Upper lobe of right lung (tissue), 1 donor: Measurements from ENCODE around the gene MTURN. TPM values are rescaled to one million over a fixed set of nuclear protein-coding genes. Genes with fewer than 3 reads are reported as not detected.
A peak's percentile ranks its signal among the peaks of the same experiment; 100 is the strongest.

Experiments
- ATAC-seq: fragments of 200-7000 bp; cut with Tn5 transposase; one replicate; pipeline ENCODE4 v1.9.1; 2020; ENCODE audit warnings: mild to moderate bottlenecking, moderate library complexity
- DNase-seq: peaks from one replicate; pipeline ENCODE4 v3.0.0-alpha.2; 2020
- H3K27ac ChIP-seq: fragments of 200-600 bp; one replicate; pipeline ENCODE4 v1.8.0; 2022
- H3K27me3 ChIP-seq: fragments of 200-600 bp; one replicate; pipeline ENCODE4 v1.8.0; 2022; ENCODE audit warnings: mild to moderate bottlenecking
- H3K36me3 ChIP-seq: fragments of 200-600 bp; one replicate; pipeline ENCODE4 v1.8.0; 2022
- H3K4me1 ChIP-seq: fragments of 200-600 bp; one replicate; pipeline ENCODE4 v1.8.0; 2022
- H3K4me3 ChIP-seq: fragments of 200-600 bp; one replicate; pipeline ENCODE4 v1.8.0; 2022; ENCODE audit warnings: mild to moderate bottlenecking
- H3K9me3 ChIP-seq: fragments of 200-600 bp; one replicate; pipeline ENCODE4 v1.8.0; 2022
- CTCF ChIP-seq: fragments of 200-600 bp; IDR thresholded peaks from one replicate; pipeline ENCODE4 v1.8.0; 2022; ENCODE audit warnings: antibody characterized with exemption
- intact Hi-C: fragments of 100-400 bp; cut with DNase I; formaldehyde crosslinking; loops from one replicate; pipeline ENCODE4 v1.11.0; 2022
- long read RNA-seq: library from polyadenylated mRNA; unstranded; transcript quantifications from one replicate; pipeline ENCODE4 v2.0.0, GENCODE V29; 2021
- total RNA-seq: library from RNA; stranded (reverse); fragmentation: NEBNext Ultra II Directional; extraction: Animal tissue kit (Norgen Biotek cat#: 25700); gene quantifications from one replicate; pipeline ENCODE4 v1.2.1, GENCODE V29; 2021
- donor health status: DM: no; HTN: yes; CAD: no; lungs with severe emphysema.

The MTURN gene
- 31.3 TPM for total RNA-seq
- long read RNA-seq, full-length matches to known transcripts = 25 of 36 reads
- long read RNA-seq, partial matches to known transcripts = 0 of 36 reads
- long read RNA-seq, other reads (novel, unspliced or antisense) = 11 of 36 reads

DNA sequence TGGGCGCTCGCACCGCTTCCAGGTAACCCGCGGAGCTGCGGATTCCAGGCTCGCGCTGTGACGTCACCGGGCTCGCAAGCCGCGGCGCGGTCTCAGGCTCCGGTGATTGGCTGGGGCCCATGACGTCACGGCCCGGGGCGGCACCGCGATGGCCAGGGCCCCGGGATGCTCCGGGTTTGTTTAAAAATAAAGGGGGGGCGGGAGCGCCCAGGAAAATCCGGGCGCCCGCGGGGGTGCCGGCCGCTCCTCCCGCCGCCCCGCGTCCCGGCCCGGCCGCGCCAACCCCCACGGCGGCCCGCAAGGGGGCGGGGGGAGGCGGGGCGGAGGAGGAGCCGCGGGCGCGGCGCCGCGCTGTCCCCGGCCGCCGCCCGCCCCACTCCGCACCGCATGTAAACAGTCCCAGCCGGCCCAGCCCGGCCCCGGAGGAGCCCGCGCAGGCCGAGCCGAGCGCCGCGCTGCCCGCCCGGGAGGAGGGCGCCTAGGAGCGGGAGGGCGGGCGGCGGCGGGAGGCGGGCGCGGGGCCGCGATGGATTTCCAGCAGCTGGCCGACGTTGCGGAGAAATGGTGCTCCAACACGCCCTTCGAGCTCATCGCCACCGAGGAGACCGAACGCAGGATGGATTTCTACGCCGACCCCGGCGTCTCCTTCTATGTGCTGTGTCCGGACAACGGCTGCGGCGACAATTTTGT is at the start of gene MTURN:
Gene MTURN (plus strand): TSS at position 376 of the 690 bp plus-strand sequence. CDS start 151 bp downstream, at position 527.
- H3K9me3 ChIP-seq = no peaks in the 10 kb centered on the region

GRCh38 chr7:30086529-30086928 is 48.3 kb upstream of the MTURN start:
- TF ChIP-seq CTCF = no peak
- no peak for ATAC-seq
- Histone ChIP-seq H3K27me3 (no peaks in the 10 kb centered on the region), H3K4me3 (no peak overlapping the region), H3K36me3 (no peaks in the 10 kb centered on the region), H3K27ac (no peak overlapping the region), H3K9me3 (no peaks in the 10 kb centered on the region), H3K4me1 (no peaks in the 10 kb centered on the region)
- intact Hi-C loops = no loop called here
- no peak for DNase-seq

More for the DNA sequence above, at the start of gene MTURN:
- intact Hi-C loops = no loop called here
- Histone ChIP-seq H3K36me3 (no peaks in the 10 kb centered on the region), H3K4me1 (peaks cover 15% of the 10 kb centered on the region), H3K27ac (peak within 1 kb of the TSS; percentile 91), H3K27me3 (no peaks in the 10 kb centered on the region), H3K4me3 (peak within 1 kb of the TSS; percentile 91)
- peak; percentile 95 for DNase-seq
- ATAC-seq = peak; percentile 87
- TF ChIP-seq CTCF = no peak

DNA sequence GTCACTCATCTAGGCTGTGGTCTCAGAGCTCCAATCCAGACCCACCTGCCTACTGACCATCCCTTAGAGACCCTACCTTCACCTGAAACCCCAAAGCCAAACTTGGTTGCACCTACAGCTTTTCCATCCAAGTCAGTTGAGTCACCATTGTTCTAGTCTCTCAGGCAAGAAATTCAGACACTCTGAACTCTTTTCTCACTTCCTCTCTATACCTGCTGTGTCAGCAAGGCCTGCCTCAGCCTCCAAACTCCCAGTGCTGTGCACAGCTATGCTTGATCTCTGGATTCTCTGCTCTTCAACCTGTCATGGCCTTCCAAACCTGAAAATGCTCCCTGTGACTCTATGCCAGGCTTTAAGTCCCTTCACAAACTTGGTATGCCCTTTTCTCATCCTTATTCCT is 47.4 kb upstream of the MTURN start:
- H3K4me3 ChIP-seq = no peak overlapping the region
- DNase-seq = no peak
- no peak for TF ChIP-seq CTCF
- ATAC-seq = no peak
- no peaks in the 10 kb centered on the region for H3K36me3 ChIP-seq
- no peaks in the 10 kb centered on the region for H3K27me3 ChIP-seq
- no peaks in the 10 kb centered on the region for H3K9me3 ChIP-seq
- no peaks in the 10 kb centered on the region for H3K4me1 ChIP-seq
- intact Hi-C loops = no loop called here
- no peak overlapping the region for H3K27ac ChIP-seq

DNA sequence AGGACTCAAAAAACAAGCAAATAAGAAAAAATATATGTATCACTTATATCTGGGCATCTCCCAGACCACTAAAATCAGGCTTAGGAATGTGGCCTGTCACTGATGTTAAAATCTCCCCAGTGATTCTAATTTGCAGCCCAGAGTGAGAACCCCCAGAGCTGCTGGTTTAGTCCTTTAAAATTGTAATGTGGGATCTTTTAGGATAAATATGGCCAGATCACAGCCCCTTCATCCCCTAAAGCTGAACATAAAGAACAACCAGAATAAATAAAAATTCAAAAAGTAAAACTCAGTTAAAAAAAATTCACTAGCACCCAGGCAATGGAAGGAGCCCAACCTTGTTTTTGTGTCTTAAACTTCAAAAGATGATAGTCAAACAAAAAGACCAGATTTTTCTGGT is 46.4 kb upstream of the MTURN start:
- Histone ChIP-seq H3K4me3 (no peak overlapping the region), H3K27ac (no peak overlapping the region), H3K4me1 (no peaks in the 10 kb centered on the region), H3K36me3 (no peaks in the 10 kb centered on the region), H3K27me3 (no peaks in the 10 kb centered on the region), H3K9me3 (no peaks in the 10 kb centered on the region)
- DNase-seq (no peak), ATAC-seq (no peak)
- intact Hi-C loops = no loop called here
- no peak for TF ChIP-seq CTCF

DNA sequence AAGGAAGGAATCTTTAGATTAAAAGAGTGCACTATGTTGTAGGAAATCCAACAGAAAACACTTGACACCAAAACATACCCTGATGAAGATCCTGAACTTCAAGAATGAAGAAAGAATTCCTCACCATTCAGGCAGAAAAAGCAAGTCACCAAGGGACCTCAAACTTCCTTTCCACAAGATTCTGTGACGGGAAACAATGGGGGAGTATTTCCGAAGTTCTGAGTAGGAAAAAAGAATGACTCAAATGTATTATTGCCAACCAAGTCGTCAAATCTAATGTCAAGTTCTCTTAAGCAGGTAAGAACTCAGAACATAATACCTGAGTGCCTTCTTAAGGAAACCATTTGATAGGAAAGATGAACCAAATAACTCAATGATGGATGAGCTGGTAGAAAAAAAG is 44.7 kb upstream of the MTURN start:
- DNase-seq = no peak
- TF ChIP-seq CTCF = no peak
- no peak for ATAC-seq
- no peaks in the 10 kb centered on the region for H3K4me1 ChIP-seq
- intact Hi-C loops = no loop called here
- H3K27me3 ChIP-seq = no peaks in the 10 kb centered on the region
- no peak overlapping the region for H3K4me3 ChIP-seq
- H3K27ac ChIP-seq = no peak overlapping the region
- no peaks in the 10 kb centered on the region for H3K9me3 ChIP-seq
- no peaks in the 10 kb centered on the region for H3K36me3 ChIP-seq
